GM19099 (cell line): ENCODE measurements around the gene ZNF784.

Experiments
- POLR2A ChIP-seq: IDR thresholded peaks from 3 replicates; pipeline ENCODE4 v1.6.1; 2011; ENCODE audit warnings: low read depth; ENCODE audit not compliant: insufficient read length; ENCODE audit errors: extremely low read depth

Gene ZNF784

DNA sequence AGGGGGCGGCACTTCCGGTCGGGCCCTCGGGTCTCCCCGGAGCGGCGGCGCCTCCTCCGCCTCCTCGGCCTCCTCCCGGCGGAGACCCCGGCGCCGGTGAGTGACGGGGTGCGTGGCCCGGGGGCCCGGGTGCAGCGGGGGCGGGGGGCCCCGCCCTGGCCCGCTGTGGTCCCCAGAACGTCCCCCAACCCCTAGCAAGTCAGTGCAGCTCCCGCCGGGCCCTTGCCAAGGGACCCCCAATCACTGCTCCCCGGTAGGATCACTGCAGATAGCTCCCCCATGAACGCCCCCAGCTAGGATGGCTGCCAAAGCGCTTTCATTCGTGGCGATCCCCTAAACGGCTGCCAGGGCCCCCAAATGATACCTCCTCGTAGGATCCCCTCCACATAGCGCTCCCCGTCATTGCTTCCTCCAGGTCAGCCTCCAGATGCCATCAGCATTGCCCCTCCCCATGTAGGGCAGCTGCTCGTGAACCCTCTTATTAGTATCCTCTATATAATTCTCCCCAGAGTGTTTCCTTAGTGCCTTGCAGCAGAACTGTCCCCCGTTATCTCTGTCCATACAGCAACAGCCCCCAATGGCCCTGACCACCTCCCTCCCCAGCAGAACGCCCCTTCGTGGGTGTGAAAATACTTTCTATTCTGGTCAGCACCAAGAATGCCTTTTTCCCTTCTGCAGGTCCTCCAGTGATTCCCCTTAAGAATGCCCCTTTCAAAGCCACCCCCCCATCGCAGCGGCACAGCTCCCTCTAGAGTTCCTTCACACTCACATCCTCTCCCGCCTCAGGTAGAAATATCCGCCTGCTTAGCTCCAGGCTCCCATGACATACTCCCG, 18.5 kb downstream of the ZNF784 start, which contains the start of gene ZNF865:
TSS of gene ZNF865 (plus strand) at position 11 of the 834 bp plus-strand sequence. CDS start 7,972 bp downstream, outside the sequence.
- TF ChIP-seq POLR2A: peak; percentile 42

DNA sequence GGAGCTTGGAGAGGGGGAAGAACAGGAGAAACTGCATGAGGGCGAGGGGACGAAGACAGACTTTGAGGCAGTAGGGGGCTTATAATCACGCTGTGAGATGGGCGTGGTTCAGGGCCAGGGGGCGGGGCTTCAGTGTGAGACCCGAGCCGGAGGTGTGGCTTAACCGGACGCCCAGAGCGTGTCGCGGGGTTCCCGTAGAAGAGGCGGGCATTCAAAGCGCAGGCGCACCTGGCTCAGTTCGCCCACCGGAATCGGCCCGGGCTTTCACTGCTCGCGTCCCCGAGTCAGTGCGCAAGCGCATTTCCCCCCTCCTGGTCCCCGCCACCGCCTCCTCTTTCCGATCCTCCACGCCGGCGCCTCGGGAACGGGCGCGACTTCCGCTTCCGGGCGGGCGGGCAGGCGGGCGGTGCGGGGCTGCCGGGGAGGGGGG, 19.1 kb downstream of the ZNF784 start:
- no peak for TF ChIP-seq POLR2A

GRCh38 chr19:55603581-55604292, 20.6 kb downstream of the ZNF784 start:
- no peak for TF ChIP-seq POLR2A

GRCh38 chr19:55603115-55603514, 21.3 kb downstream of the ZNF784 start:
- TF ChIP-seq POLR2A: no peak

DNA sequence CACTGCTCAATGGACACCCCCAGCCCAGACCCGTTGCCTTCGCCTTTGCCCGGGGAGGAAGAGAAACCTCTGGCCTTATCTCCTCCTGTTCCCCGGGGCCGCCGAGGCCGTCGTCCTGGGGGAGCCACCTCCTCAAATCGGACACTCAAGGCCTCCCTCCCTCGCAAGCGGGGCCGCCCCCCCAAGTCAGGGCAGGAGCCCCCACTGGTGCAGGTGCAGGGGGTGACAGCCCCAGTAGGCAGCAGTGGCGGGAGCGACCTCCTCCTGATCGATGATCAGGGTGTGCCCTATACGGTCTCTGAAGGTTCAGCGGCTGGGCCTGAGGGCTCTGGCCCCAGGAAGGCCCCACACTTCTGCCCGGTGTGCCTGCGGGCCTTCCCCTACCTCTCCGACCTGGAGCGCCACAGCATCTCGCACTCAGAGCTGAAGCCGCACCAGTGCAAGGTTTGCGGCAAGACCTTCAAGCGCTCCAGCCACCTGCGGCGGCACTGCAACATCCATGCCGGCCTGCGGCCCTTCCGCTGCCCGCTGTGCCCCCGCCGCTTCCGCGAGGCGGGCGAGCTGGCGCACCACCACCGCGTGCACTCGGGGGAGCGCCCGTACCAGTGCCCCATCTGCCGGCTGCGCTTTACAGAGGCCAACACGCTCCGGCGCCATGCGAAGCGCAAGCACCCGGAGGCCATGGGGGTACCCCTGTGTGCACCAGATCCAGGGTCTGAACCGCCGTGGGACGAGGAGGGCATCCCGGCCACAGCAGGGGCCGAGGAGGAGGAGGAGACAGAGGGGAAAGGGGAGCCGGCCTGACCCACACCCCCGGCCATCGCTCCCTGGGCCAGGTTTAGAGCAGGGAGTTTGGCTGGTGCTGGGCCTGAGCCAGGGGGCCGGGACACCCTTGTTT, 22.0 kb downstream of the ZNF784 start:
- TF ChIP-seq POLR2A: no peak

DNA sequence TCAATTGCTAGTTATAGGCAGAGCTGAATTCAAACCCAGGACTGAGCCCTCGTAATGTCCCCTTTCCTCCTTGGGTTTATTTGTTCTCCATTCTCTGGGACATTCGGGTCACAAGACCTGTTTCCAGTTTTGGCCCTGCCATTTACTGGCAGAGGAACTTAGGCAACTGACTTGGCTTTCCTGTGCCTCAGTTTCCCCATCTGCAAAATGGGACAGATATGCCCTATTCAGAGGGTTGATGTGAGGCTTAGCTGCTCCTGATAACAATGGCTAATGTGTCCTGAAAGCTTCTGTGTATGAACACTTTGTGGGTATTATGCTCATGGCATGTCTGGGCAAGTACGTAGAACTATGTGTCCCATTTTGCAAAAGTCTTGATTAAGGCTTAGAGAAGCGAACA, 23.3 kb downstream of the ZNF784 start:
- TF ChIP-seq POLR2A: no peak

- TF ChIP-seq POLR2A: peak; percentile 44
These were observed 23.7 kb downstream of the ZNF784 start for GRCh38 chr19:55600662-55601028.

DNA sequence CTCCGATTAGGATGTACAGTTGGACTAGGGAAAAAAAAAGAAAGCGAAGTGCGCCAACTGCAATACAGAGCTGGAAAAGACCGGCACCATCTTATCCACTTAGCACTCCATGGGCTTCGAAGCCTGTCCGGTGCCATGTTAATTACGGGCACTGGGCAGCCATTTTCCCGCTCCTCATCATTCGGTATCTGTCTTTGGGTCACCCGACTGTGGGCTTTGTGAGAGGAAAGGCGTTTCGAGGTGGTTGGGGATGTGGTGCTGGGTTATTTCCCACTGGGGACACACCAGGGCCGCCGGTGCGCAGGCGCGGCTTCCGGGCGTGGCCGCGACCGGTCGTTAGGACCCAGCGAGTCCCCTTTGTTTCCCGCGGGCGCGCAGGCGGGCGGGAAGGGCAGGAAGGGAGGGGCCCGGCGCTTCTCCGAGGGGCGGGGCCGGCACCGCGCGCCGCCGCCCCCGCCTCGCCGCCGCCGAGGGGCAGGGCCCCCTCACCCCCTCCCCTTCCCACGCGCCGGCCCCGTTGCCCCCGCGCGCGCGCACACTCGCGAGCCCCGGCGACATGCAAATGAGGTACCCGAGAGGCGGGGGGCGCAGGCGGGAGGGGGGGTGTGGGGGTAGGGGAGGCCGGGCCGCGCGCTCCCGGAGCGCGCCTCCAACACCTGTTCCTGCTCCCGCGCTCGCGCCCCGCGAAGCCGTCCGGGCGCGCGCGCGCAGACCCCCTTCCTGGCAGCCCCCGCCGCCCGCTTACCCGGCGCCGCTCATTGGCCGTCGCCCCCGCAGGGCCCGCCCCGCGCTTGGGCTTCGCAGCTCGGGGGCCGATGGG, 24.3 kb downstream of the ZNF784 start, which contains the start of gene ZNF524:
TSS of gene ZNF524 (plus strand) at position 447 of the 820 bp plus-strand sequence. CDS start 1,825 bp downstream, outside the sequence.
- TF ChIP-seq POLR2A: peak; percentile 24

DNA sequence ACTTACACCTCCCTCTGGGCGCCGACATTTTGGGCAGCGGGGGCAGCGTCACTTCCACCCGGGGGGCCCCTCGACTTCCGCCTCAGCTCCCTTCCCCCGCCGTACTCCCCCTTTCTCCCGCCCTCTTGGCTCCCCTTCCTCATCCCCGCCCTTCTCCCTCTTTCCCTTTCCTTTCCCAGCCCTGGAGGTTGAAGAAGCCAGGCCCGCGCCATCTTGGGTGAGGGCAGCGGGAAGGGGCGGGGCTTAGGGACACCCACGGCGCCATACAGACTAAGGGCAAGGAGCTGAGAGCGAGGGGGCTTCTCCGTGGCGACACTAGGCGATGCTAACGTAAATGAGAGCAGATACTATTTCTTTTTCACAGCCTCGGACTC, 24.9 kb downstream of the ZNF784 start, which contains the start of gene FIZ1:
TSS of gene FIZ1 (minus strand) at position 50 of the 374 bp plus-strand sequence. CDS start 1,652 bp downstream, outside the sequence.
- TF ChIP-seq POLR2A: peak; percentile 43

DNA sequence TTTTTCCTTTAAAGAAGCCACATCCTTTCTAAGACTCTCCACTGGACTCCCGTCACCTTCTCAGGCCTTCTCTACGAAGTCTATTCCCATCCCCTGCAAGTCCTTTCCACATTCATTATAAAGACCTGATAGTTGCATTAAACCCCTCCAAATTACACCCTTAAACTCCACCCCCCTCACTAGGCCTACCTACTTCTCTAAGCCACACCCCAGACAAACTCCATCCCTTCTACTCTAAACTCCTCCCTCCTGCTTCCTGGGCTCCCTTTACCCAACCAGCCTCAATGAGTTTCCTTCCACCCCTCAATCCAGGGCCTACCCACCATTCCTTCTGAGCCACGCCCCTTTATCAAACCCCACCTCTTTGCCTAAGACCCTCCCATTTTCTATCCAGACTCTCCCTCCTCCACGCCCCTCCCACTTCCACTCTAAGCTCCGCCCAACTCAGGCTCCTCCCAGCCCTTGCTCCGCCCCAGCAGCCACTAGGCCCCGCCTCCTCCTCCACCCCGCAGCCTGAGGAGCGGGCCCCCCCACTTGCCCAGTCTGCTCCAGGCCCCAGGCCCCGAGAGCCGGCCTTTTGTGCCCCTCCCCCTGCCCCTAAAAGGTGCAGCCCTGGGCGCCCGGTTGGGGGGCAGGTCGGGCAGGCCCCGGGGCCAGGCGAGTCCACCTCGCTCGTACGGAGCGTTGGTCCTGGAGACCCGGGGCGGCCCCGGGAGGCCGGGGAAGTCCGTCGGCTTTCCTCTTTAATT, 25.5 kb downstream of the ZNF784 start:
- peak; percentile 65 for TF ChIP-seq POLR2A

DNA sequence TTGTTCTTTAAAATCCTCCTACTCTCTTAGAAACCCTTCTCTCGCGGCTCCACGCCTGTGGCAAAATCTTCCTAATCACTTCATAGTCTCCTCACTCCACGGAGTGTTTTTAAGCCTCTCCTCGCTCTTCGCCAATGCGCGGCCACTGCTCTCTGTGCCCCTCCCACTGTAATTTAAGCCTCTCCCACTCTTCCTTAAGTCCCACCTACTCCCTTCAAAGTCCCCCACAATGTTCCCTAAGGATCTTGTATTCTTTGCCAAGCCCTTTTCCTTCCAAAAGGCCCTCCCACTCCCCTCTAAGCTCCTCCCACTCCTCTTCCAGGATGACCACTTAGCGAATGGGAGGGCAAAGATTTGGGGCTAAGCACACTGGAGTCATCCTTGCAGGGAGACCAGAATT, 26.3 kb downstream of the ZNF784 start:
- no peak for TF ChIP-seq POLR2A

GRCh38 chr19:55597501-55597921, 26.9 kb downstream of the ZNF784 start:
- no peak for TF ChIP-seq POLR2A

GRCh38 chr19:55596304-55596703, 28.1 kb downstream of the ZNF784 start:
- TF ChIP-seq POLR2A: no peak
